Measurements from ENCODE around the gene TMPRSS13. TPM values are rescaled to one million over a fixed set of nuclear protein-coding genes. Genes with fewer than 3 reads are reported as not detected.
A peak's percentile ranks its signal among the peaks of the same experiment; 100 is the strongest.

The TMPRSS13 gene
- total RNA-seq, 5 donors from 2014 or later (not counting 1 experiment from before 2014, with no cell fraction given): 2.1 to 4.7 (median 3.7) TPM

- DNase-seq: no peak
- no peaks in the 10 kb centered on the region for H3K36me3 ChIP-seq (ENCODE audit: control insufficient read depth in 2 of 2, extremely low read depth in 1 of 2, insufficient read depth in 1 of 2, low read length in 1 of 2)
- no peak for ATAC-seq (replicated peaks in 1 of 4)
- peaks cover 0 to 3% of the 10 kb centered on the region in 2 experiments for H3K27me3 ChIP-seq (replicated peaks in 1 of 2; ENCODE audit: control insufficient read depth in 2 of 2, extremely low read depth in 1 of 2, insufficient read depth in 2 of 2, low read length in 1 of 2)
- Mint-ChIP-seq H3K4me3 (no peak overlapping the region), H3K27ac (no peak overlapping the region), H3K9me3 (no peaks in the 10 kb centered on the region), H3K27me3 (peaks cover 0 to 6% of the 10 kb centered on the region in 2 donors), H3K4me1 (peaks cover 4 to 8% (median 7%) of the 10 kb centered on the region in 3 donors), H3K36me3 (peaks cover 3% of the 10 kb centered on the region)
- WGBS (ENCODE audit: insufficient coverage): 100% methylated on average over 3 of the region's 4 CpGs
- H3K4me1 ChIP-seq (ENCODE audit: control insufficient read depth in 1 of 2, extremely low read depth in 1 of 2, insufficient read depth in 2 of 2, low read length in 2 of 2): peaks cover 0 to 7% of the 10 kb centered on the region in 2 experiments
- no peak overlapping the region for H3K4me3 ChIP-seq (ENCODE audit: control insufficient read depth in 1 of 2, extremely low read depth in 1 of 2, low read length in 1 of 2)
- POLR2A ChIA-PET: no interaction called here
- CTCF ChIA-PET: interaction anchor here in 1 of 2 donors (0.9 kb wide), 1 partner anchor 41 kb away, joined by 3 read pairs; no protein-coding TSS in a partner anchor
- no peaks in the 10 kb centered on the region for H3K9me3 ChIP-seq
- no peak overlapping the region for H3K27ac ChIP-seq (ENCODE audit: low read length)
Measured at GRCh38 chr11:117905524-117905923, 23.7 kb downstream of the TMPRSS13 start.

- Mint-ChIP-seq H3K4me3 (no peak overlapping the region), H3K4me1 (peaks cover 4 to 15% (median 13%) of the 10 kb centered on the region in 3 donors), H3K36me3 (no peaks in the 10 kb centered on the region), H3K27ac (no peak overlapping the region), H3K9me3 (no peaks in the 10 kb centered on the region), H3K27me3 (peaks cover 0 to 6% of the 10 kb centered on the region in 2 donors)
- H3K27ac ChIP-seq (ENCODE audit: low read length): no peak overlapping the region
- ATAC-seq (replicated peaks in 1 of 4): no peak
- WGBS (ENCODE audit: insufficient coverage): 80% methylated on average over 10 of the region's 14 CpGs
- H3K36me3 ChIP-seq (ENCODE audit: control insufficient read depth in 2 of 2, extremely low read depth in 1 of 2, insufficient read depth in 1 of 2, low read length in 1 of 2): no peaks in the 10 kb centered on the region
- peak in 1 of 35 experiments; percentile 0 for DNase-seq
- no peaks in the 10 kb centered on the region for H3K9me3 ChIP-seq
- H3K4me3 ChIP-seq (ENCODE audit: control insufficient read depth in 1 of 2, extremely low read depth in 1 of 2, low read length in 1 of 2): no peak overlapping the region
- peaks cover 0 to 4% of the 10 kb centered on the region in 2 experiments for H3K27me3 ChIP-seq (replicated peaks in 1 of 2; ENCODE audit: control insufficient read depth in 2 of 2, extremely low read depth in 1 of 2, insufficient read depth in 2 of 2, low read length in 1 of 2)
- H3K4me1 ChIP-seq (ENCODE audit: control insufficient read depth in 1 of 2, extremely low read depth in 1 of 2, insufficient read depth in 2 of 2, low read length in 2 of 2): peaks cover 0 to 7% of the 10 kb centered on the region in 2 experiments
- ChIA-PET POLR2A (interaction anchor here in 1 of 2 donors (0.5 kb wide), 1 partner anchor 71 kb away, joined by 5 read pairs; no protein-coding TSS in a partner anchor), CTCF (no interaction called here)
Measured at GRCh38 chr11:117903505-117904382, 25.5 kb downstream of the TMPRSS13 start.

- Mint-ChIP-seq H3K27me3 (no peaks in the 10 kb centered on the region), H3K27ac (no peak overlapping the region), H3K9me3 (no peaks in the 10 kb centered on the region), H3K36me3 (no peaks in the 10 kb centered on the region), H3K4me1 (peaks cover 0 to 8% (median 5%) of the 10 kb centered on the region in 3 donors), H3K4me3 (no peak overlapping the region)
- peaks cover 0 to 3% of the 10 kb centered on the region in 2 experiments for H3K4me1 ChIP-seq (ENCODE audit: control insufficient read depth in 1 of 2, extremely low read depth in 1 of 2, insufficient read depth in 2 of 2, low read length in 2 of 2)
- ChIA-PET POLR2A (no interaction called here), CTCF (no interaction called here)
- H3K9me3 ChIP-seq: no peaks in the 10 kb centered on the region
- no peak for ATAC-seq (replicated peaks in 1 of 4)
- no peak overlapping the region for H3K4me3 ChIP-seq (ENCODE audit: control insufficient read depth in 1 of 2, extremely low read depth in 1 of 2, low read length in 1 of 2)
- H3K27me3 ChIP-seq (replicated peaks in 1 of 2; ENCODE audit: control insufficient read depth in 2 of 2, extremely low read depth in 1 of 2, insufficient read depth in 2 of 2, low read length in 1 of 2): peaks cover 0 to 10% of the 10 kb centered on the region in 2 experiments
- 83% methylated on average over 4 of the region's 13 CpGs for WGBS (ENCODE audit: insufficient coverage)
- H3K36me3 ChIP-seq (ENCODE audit: control insufficient read depth in 2 of 2, extremely low read depth in 1 of 2, insufficient read depth in 1 of 2, low read length in 1 of 2): no peaks in the 10 kb centered on the region
- DNase-seq: no peak
- no peak overlapping the region for H3K27ac ChIP-seq (ENCODE audit: low read length)
Measured at GRCh38 chr11:117902001-117902845, 27.0 kb downstream of the TMPRSS13 start.

GRCh38 chr11:117901601-117902000, 27.6 kb downstream of the TMPRSS13 start:
- WGBS (ENCODE audit: insufficient coverage): 85% methylated on average over 6 of the region's 9 CpGs
- DNase-seq (no peak), ATAC-seq (replicated peaks in 1 of 4) (no peak)
- CTCF ChIA-PET: no interaction called here
- no peaks in the 10 kb centered on the region for H3K9me3 ChIP-seq
- no peaks in the 10 kb centered on the region for H3K36me3 ChIP-seq (ENCODE audit: control insufficient read depth in 2 of 2, extremely low read depth in 1 of 2, insufficient read depth in 1 of 2, low read length in 1 of 2)
- no peaks in the 10 kb centered on the region for H3K4me1 ChIP-seq (ENCODE audit: control insufficient read depth in 1 of 2, extremely low read depth in 1 of 2, insufficient read depth in 2 of 2, low read length in 2 of 2)
- no peak overlapping the region for H3K4me3 ChIP-seq (ENCODE audit: control insufficient read depth in 1 of 2, extremely low read depth in 1 of 2, low read length in 1 of 2)
- H3K36me3 Mint-ChIP-seq: no peaks in the 10 kb centered on the region
- no peak overlapping the region for H3K27ac Mint-ChIP-seq
- H3K27me3 ChIP-seq (replicated peaks in 1 of 2; ENCODE audit: control insufficient read depth in 2 of 2, extremely low read depth in 1 of 2, insufficient read depth in 2 of 2, low read length in 1 of 2): peaks cover 0 to 15% of the 10 kb centered on the region in 2 experiments
- H3K4me1 Mint-ChIP-seq: peaks cover 0 to 8% (median 5%) of the 10 kb centered on the region in 3 donors
- H3K27ac ChIP-seq (ENCODE audit: low read length): no peak overlapping the region
- no peaks in the 10 kb centered on the region for H3K9me3 Mint-ChIP-seq
- H3K27me3 Mint-ChIP-seq: peaks cover 0 to 1% of the 10 kb centered on the region in 2 donors
- H3K4me3 Mint-ChIP-seq: no peak overlapping the region
- POLR2A ChIA-PET: no interaction called here

- Mint-ChIP-seq H3K27ac (no peak overlapping the region), H3K4me3 (no peak overlapping the region), H3K36me3 (no peaks in the 10 kb centered on the region), H3K27me3 (peaks cover 4 to 6% of the 10 kb centered on the region in 2 donors), H3K4me1 (peaks cover 0 to 8% (median 5%) of the 10 kb centered on the region in 3 donors), H3K9me3 (no peaks in the 10 kb centered on the region)
- Histone ChIP-seq H3K4me3 (ENCODE audit: control insufficient read depth in 1 of 2, extremely low read depth in 1 of 2, low read length in 1 of 2) (no peak overlapping the region), H3K27me3 (replicated peaks in 1 of 2; ENCODE audit: control insufficient read depth in 2 of 2, extremely low read depth in 1 of 2, insufficient read depth in 2 of 2, low read length in 1 of 2) (peaks cover 0 to 15% of the 10 kb centered on the region in 2 experiments), H3K4me1 (ENCODE audit: control insufficient read depth in 1 of 2, extremely low read depth in 1 of 2, insufficient read depth in 2 of 2, low read length in 2 of 2) (no peaks in the 10 kb centered on the region), H3K36me3 (ENCODE audit: control insufficient read depth in 2 of 2, extremely low read depth in 1 of 2, insufficient read depth in 1 of 2, low read length in 1 of 2) (no peaks in the 10 kb centered on the region), H3K27ac (ENCODE audit: low read length) (no peak overlapping the region), H3K9me3 (no peaks in the 10 kb centered on the region)
- DNase-seq (peak in 1 of 35 experiments; percentile 3), ATAC-seq (replicated peaks in 1 of 4) (no peak)
- CTCF ChIA-PET: no interaction called here
- POLR2A ChIA-PET: no interaction called here
- 94% methylated on average over 10 of the region's 11 CpGs for WGBS (ENCODE audit: insufficient coverage)
Measured at GRCh38 chr11:117900720-117901440, 28.3 kb downstream of the TMPRSS13 start.
